ENCODE results near the gene OTUD5. TPM values are rescaled to one million over a fixed set of nuclear protein-coding genes. Genes with fewer than 3 reads are reported as not detected.
"Not testable (repeated sequence)": the region's sequence is repeated elsewhere in the genome, so short reads cannot be mapped to it uniquely, and the experiment has no call there.

Gene OTUD5
- total and polyA plus RNA-seq, 4 donors: 26.4 to 50.6 (median 42.4) TPM

DNA sequence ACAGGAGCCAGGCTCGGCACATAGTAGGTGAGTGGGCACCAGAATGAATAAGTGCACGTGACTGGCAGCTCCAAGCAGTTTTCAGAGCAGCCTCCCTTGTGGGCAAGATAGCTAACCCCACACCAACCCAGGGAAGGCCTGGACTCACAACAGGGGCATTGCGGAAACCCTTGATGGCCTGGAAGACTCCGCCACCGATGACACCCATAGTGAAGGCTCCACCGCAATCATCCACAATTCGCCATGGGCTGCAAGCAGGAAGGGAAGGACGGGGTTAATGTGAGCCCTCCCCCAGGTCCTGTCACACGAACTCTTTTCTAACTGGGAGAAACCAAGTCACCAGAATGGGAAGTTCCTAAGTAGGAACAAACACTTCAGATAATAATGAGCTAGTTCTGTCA, 60.8 kb downstream of the OTUD5 start:
- H3K27me3 ChIP-seq (ENCODE audit: control insufficient read depth in 1 of 2, insufficient read depth in 2 of 2, low read length in 1 of 2): no peaks in the 10 kb centered on the region
- no peaks in the 10 kb centered on the region for H3K36me3 ChIP-seq (ENCODE audit: control insufficient read depth in 1 of 2, insufficient read depth in 2 of 2, low read length in 1 of 2)
- H3K27ac ChIP-seq (ENCODE audit: low read depth in 1 of 2, low read length in 2 of 2): peak overlapping the region in 1 of 2 donors; percentile 61
- H3K4me3 ChIP-seq (ENCODE audit: low read length in 2 of 2): peak overlapping the region in 1 of 2 donors; percentile 42
- WGBS, 2 donors: 27 to 47% methylated on average over 9 of the region's 9 CpGs
- ATAC-seq (ENCODE audit: low FRiP score): no peak
- peak; percentile 25 to 59 for DNase-seq
- no peaks in the 10 kb centered on the region for H3K9me3 ChIP-seq (ENCODE audit: control insufficient read depth, low read length)
- intact Hi-C loops (cut with DNase I): no loop called here
- no peaks in the 10 kb centered on the region for H3K4me1 ChIP-seq (ENCODE audit: control insufficient read depth in 1 of 2, insufficient read depth in 2 of 2, low read length in 2 of 2)

DNA sequence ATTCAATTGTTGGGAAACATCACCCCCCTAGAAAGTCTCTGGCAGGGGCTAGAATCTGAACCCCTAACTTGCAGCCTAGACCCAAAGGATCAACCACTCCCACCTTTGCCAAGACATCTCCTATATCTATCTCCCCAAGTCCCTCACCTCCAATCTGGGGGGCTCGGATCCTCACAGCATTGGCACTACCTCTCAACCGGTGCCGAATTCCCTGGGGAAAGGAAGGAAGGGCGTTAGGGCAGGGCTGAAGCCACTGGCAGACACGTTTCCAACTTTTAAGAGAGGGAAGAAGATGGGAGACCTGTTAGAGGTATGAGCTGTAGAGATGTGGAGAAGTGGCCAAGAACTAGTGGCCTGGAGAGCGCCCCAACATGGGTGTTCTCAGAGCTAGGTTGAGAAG, 62.5 kb downstream of the OTUD5 start:
- no peaks in the 10 kb centered on the region for H3K36me3 ChIP-seq (ENCODE audit: control insufficient read depth in 1 of 2, insufficient read depth in 2 of 2, low read length in 1 of 2)
- no peak overlapping the region for H3K4me3 ChIP-seq (ENCODE audit: low read length in 2 of 2)
- intact Hi-C loops (cut with DNase I): no loop called here
- DNase-seq (peak; percentile 4 to 14), ATAC-seq (ENCODE audit: low FRiP score) (no peak)
- no peaks in the 10 kb centered on the region for H3K9me3 ChIP-seq (ENCODE audit: control insufficient read depth, low read length)
- 77 to 84% methylated on average over 6 of the region's 6 CpGs for WGBS, 2 donors
- H3K4me1 ChIP-seq (ENCODE audit: control insufficient read depth in 1 of 2, insufficient read depth in 2 of 2, low read length in 2 of 2): no peaks in the 10 kb centered on the region
- no peak overlapping the region for H3K27ac ChIP-seq (ENCODE audit: low read depth in 1 of 2, low read length in 2 of 2)
- H3K27me3 ChIP-seq (ENCODE audit: control insufficient read depth in 1 of 2, insufficient read depth in 2 of 2, low read length in 1 of 2): no peaks in the 10 kb centered on the region

DNA sequence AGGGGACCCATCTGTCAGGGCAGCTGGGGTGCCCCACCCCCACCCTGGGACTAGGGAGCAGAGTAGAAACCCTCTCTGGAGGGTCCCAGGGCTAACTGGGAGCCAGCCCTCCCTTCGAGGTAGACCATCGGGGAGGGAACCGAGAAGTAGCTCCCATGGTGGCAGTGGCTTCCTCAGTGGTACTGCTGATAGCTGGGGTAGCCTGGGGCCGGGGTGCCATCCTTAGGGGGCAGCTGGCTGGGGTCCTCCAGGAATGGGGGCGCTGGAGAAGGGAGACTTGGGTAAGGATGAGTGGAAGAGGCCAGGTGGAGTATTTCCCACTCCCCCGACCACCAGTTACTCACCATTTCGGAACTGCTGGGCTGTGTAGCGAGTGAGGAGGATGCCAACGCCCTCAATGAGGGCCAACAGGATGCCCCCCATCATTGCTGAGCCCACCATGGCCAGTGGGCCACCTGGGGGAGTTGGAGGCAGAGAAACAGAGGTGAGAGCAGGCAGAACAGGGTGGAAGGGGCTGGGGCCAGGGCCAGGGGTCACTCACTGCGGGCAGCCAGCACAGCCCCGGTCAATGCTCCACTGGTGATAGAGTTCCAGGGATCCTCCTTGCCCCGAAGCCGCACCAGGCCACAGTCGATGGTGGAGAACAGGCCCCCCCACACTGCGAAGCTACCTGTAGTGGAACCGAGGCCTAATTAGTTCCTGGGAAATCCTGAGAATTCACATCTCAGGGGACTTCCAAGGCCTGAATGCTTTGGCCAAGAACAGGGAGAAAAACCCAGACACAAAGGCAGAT, 63.7 kb downstream of the OTUD5 start:
- no peaks in the 10 kb centered on the region for H3K27me3 ChIP-seq (ENCODE audit: control insufficient read depth in 1 of 2, insufficient read depth in 2 of 2, low read length in 1 of 2)
- ATAC-seq (ENCODE audit: low FRiP score) (no peak), DNase-seq (peak in 1 of 2 donors; percentile 59)
- H3K27ac ChIP-seq (ENCODE audit: low read depth in 1 of 2, low read length in 2 of 2): no peak overlapping the region
- no peaks in the 10 kb centered on the region for H3K9me3 ChIP-seq (ENCODE audit: control insufficient read depth, low read length)
- 80 to 90% methylated on average over 16 of the region's 16 CpGs for WGBS, 2 donors
- no peaks in the 10 kb centered on the region for H3K36me3 ChIP-seq (ENCODE audit: control insufficient read depth in 1 of 2, insufficient read depth in 2 of 2, low read length in 1 of 2)
- no peak overlapping the region for H3K4me3 ChIP-seq (ENCODE audit: low read length in 2 of 2)
- intact Hi-C loops (cut with DNase I): no loop called here
- H3K4me1 ChIP-seq (ENCODE audit: control insufficient read depth in 1 of 2, insufficient read depth in 2 of 2, low read length in 2 of 2): no peaks in the 10 kb centered on the region

GRCh38 chrX:48892896-48893295, 64.5 kb downstream of the OTUD5 start:
- Histone ChIP-seq H3K27me3 (ENCODE audit: control insufficient read depth in 1 of 2, insufficient read depth in 2 of 2, low read length in 1 of 2) (no peaks in the 10 kb centered on the region), H3K9me3 (ENCODE audit: control insufficient read depth, low read length) (no peaks in the 10 kb centered on the region), H3K36me3 (ENCODE audit: control insufficient read depth in 1 of 2, insufficient read depth in 2 of 2, low read length in 1 of 2) (no peaks in the 10 kb centered on the region), H3K4me3 (ENCODE audit: low read length in 2 of 2) (no peak overlapping the region), H3K4me1 (ENCODE audit: control insufficient read depth in 1 of 2, insufficient read depth in 2 of 2, low read length in 2 of 2) (no peaks in the 10 kb centered on the region), H3K27ac (ENCODE audit: low read depth in 1 of 2, low read length in 2 of 2) (no peak overlapping the region)
- no peak for ATAC-seq (ENCODE audit: low FRiP score)
- 61 to 85% methylated on average over 4 of the region's 4 CpGs for WGBS, 2 donors
- intact Hi-C loops (cut with DNase I): no loop called here
- peak in 1 of 2 donors; percentile 45 for DNase-seq

GRCh38 chrX:48891402-48892288, 65.8 kb downstream of the OTUD5 start:
- Histone ChIP-seq H3K4me3 (ENCODE audit: low read length in 2 of 2) (peak overlapping the region in 1 of 2 donors; percentile 55), H3K36me3 (ENCODE audit: control insufficient read depth in 1 of 2, insufficient read depth in 2 of 2, low read length in 1 of 2) (no peaks in the 10 kb centered on the region), H3K27me3 (ENCODE audit: control insufficient read depth in 1 of 2, insufficient read depth in 2 of 2, low read length in 1 of 2) (no peaks in the 10 kb centered on the region), H3K4me1 (ENCODE audit: control insufficient read depth in 1 of 2, insufficient read depth in 2 of 2, low read length in 2 of 2) (no peaks in the 10 kb centered on the region), H3K27ac (ENCODE audit: low read depth in 1 of 2, low read length in 2 of 2) (no peak overlapping the region), H3K9me3 (ENCODE audit: control insufficient read depth, low read length) (no peaks in the 10 kb centered on the region)
- intact Hi-C loops (cut with DNase I): loop anchor here in 1 of 2 donors (2.0 kb wide), 1 partner anchor 91 kb away; no protein-coding TSS in a partner anchor
- ATAC-seq (ENCODE audit: low FRiP score) (peak; percentile 92), DNase-seq (peak; percentile 92 to 93)
- 2 to 31% methylated on average over 68 of the region's 68 CpGs for WGBS, 2 donors

DNA sequence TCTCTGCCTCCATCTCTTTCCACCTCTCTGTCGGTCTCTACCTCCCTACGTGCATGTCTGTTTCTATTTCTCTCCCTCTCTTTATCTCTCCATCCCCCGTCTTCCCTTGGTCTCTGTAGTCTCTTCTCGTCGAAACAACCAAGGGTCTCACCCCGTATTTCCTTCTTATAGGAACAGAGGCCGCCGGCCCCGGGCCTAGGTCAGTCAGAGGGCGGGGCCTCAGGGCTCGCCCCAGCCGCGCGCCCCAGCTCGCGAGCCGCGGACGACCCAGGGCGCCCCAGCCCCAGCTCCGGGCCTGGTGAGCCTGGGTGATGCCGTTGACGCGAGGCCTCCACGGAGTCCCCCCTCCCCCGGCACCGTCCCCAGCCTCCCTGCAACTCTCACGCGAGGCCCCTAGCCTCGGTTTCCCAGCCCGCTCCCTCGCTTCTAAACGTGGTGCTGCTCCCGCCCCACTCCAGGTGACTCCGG, 66.4 kb downstream of the OTUD5 start:
- intact Hi-C loops (cut with DNase I): loop anchor here in 1 of 2 donors (2.0 kb wide), 1 partner anchor 90 kb away; no protein-coding TSS in a partner anchor
- no peak for DNase-seq
- H3K27ac ChIP-seq (ENCODE audit: low read depth in 1 of 2, low read length in 2 of 2): no peak overlapping the region

GRCh38 chrX:48890296-48890925, 67.0 kb downstream of the OTUD5 start:
- DNase-seq (peak in 1 of 2 donors; percentile 9), ATAC-seq (ENCODE audit: low FRiP score) (no peak)
- H3K27me3 ChIP-seq (ENCODE audit: control insufficient read depth in 1 of 2, insufficient read depth in 2 of 2, low read length in 1 of 2): no peaks in the 10 kb centered on the region
- H3K27ac ChIP-seq (ENCODE audit: low read depth in 1 of 2, low read length in 2 of 2): no peak overlapping the region
- peak overlapping the region in 1 of 2 donors; percentile 55 for H3K4me3 ChIP-seq (ENCODE audit: low read length in 2 of 2)
- WGBS, 2 donors: 41 to 63% methylated on average over 15 of the region's 15 CpGs
- H3K36me3 ChIP-seq (ENCODE audit: control insufficient read depth in 1 of 2, insufficient read depth in 2 of 2, low read length in 1 of 2): no peaks in the 10 kb centered on the region
- H3K4me1 ChIP-seq (ENCODE audit: control insufficient read depth in 1 of 2, insufficient read depth in 2 of 2, low read length in 2 of 2): no peaks in the 10 kb centered on the region
- no peaks in the 10 kb centered on the region for H3K9me3 ChIP-seq (ENCODE audit: control insufficient read depth, low read length)
- intact Hi-C loops (cut with DNase I): loop anchor here in 1 of 2 donors (2.0 kb wide), 1 partner anchor 90 kb away; no protein-coding TSS in a partner anchor

More for the DNA sequence above, 66.4 kb downstream of the OTUD5 start:
- H3K4me1 ChIP-seq (ENCODE audit: control insufficient read depth in 1 of 2, insufficient read depth in 2 of 2, low read length in 2 of 2): no peaks in the 10 kb centered on the region
- H3K36me3 ChIP-seq (ENCODE audit: control insufficient read depth in 1 of 2, insufficient read depth in 2 of 2, low read length in 1 of 2): no peaks in the 10 kb centered on the region
- whole genome bisulfite sequencing, 2 donors: 1 to 34% methylated on average over 29 to 35 of the region's 35 CpGs
- peak overlapping the region in 1 of 2 donors; percentile 55 for H3K4me3 ChIP-seq (ENCODE audit: low read length in 2 of 2)
- H3K27me3 ChIP-seq (ENCODE audit: control insufficient read depth in 1 of 2, insufficient read depth in 2 of 2, low read length in 1 of 2): no peaks in the 10 kb centered on the region
- no peaks in the 10 kb centered on the region for H3K9me3 ChIP-seq (ENCODE audit: control insufficient read depth, low read length)
- peak; percentile 57 for ATAC-seq (ENCODE audit: low FRiP score)

DNA sequence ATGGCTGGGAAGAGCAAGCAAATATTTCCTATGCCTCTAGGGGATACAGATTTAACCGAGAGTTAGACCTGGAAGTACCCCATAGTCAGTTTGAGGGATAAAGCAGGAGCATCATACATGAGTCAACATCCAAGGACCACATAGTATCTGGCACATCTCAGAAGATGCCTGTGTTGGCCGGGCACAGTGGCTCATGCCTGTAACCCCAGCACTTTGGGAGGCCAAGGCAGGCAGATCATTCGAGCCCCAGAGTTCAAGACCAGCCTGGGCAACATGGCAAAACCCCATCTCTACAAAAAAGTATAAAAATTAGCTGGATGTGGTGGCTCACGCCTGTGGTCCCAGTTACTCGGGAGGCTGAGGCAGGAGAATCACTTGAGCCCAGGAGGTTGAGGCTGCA, 70.8 kb downstream of the OTUD5 start:
- ATAC-seq (ENCODE audit: low FRiP score); H3K36me3 ChIP-seq (ENCODE audit: control insufficient read depth in 1 of 2, insufficient read depth in 2 of 2, low read length in 1 of 2); H3K27ac ChIP-seq (ENCODE audit: low read depth in 1 of 2, low read length in 2 of 2); H3K4me3 ChIP-seq (ENCODE audit: low read length in 2 of 2); H3K4me1 ChIP-seq (ENCODE audit: control insufficient read depth in 1 of 2, insufficient read depth in 2 of 2, low read length in 2 of 2); intact Hi-C loops (cut with DNase I); H3K27me3 ChIP-seq (ENCODE audit: control insufficient read depth in 1 of 2, insufficient read depth in 2 of 2, low read length in 1 of 2); H3K9me3 ChIP-seq (ENCODE audit: control insufficient read depth, low read length); DNase-seq: not testable (repeated sequence)
- 72 to 86% methylated on average over 5 of the region's 5 CpGs for WGBS, 2 donors

Data from aorta (tissue), 5 donors.